A673 (cell line): ENCODE results near the gene SCG5. TPM values are rescaled to one million over a fixed set of nuclear protein-coding genes. Genes with fewer than 3 reads are reported as not detected.

Source experiments
- BruUV-seq: library from RNA; stranded (reverse); fragments of 400-500 nt; replicated peaks from 2 replicates; lab custom pipeline; 2021; lab: Mats Ljungman, UMichigan
- CTCF ChIA-PET: fragments of 300-600 bp; sonication (Branson Sonifier 250); formaldehyde crosslinking; loops from one replicate; lab custom pipeline; 2022; ENCODE audit warnings: antibody characterized with exemption; lab: Charles Lee
- POLR2A ChIA-PET: fragments of 300-600 bp; sonication (Branson Sonifier 250); formaldehyde crosslinking; loops from one replicate; lab custom pipeline; 2022; ENCODE audit warnings: antibody characterized with exemption; ENCODE audit not compliant: low non-redundant PET; lab: Charles Lee
- DNase-seq: peaks from one replicate; pipeline ENCODE4 v3.0.0-alpha.2; 2015; ENCODE audit warnings: low spot score
- H3K27ac ChIP-seq: fragments of 200-600 bp; sonication (generic); 2 replicates; pipeline ENCODE4 v1.5.1; 2016; ENCODE audit warnings: mixed run types, low read depth, mild to moderate bottlenecking, mixed read lengths, antibody characterized with exemption, low read length; ENCODE audit not compliant: poor library complexity, severe bottlenecking
- H3K27me3 ChIP-seq: fragments of 200-600 bp; sonication (generic); replicated peaks from 2 replicates; pipeline ENCODE4 v1.6.1; 2017; ENCODE audit warnings: mixed run types, low read depth, mild to moderate bottlenecking, mixed read lengths, antibody characterized with exemption, low read length; ENCODE audit not compliant: insufficient read depth, poor library complexity
- H3K36me3 ChIP-seq: fragments of 200-600 bp; sonication (generic); 2 replicates; pipeline ENCODE4 v1.6.1; 2016; ENCODE audit warnings: mixed run types, mild to moderate bottlenecking, mixed read lengths, antibody characterized with exemption, low read length; ENCODE audit not compliant: insufficient read depth, poor library complexity, severe bottlenecking
- H3K4me1 ChIP-seq: fragments of 200-600 bp; sonication (generic); 2 replicates; pipeline ENCODE4 v1.6.1; 2017; ENCODE audit warnings: mixed run types, mild to moderate bottlenecking, mixed read lengths, antibody characterized with exemption, low read length; ENCODE audit not compliant: insufficient read depth, poor library complexity, severe bottlenecking
- H3K4me3 ChIP-seq: fragments of 200-600 bp; sonication (generic); 2 replicates; pipeline ENCODE4 v1.5.1; 2016; ENCODE audit warnings: low read depth, mixed run types, mild to moderate bottlenecking, mixed read lengths, low read length; ENCODE audit not compliant: poor library complexity, severe bottlenecking
- H3K9me3 ChIP-seq: fragments of 200-600 bp; sonication (generic); 2 replicates; pipeline ENCODE4 v1.6.1; 2016; ENCODE audit warnings: mixed run types, low read depth, mild to moderate bottlenecking, mixed read lengths, antibody characterized with exemption, low read length; ENCODE audit not compliant: poor library complexity, severe bottlenecking
- EZH2 ChIP-seq: fragments of 200-600 bp; sonication (generic); IDR thresholded peaks from 2 replicates; pipeline ENCODE4 v1.6.1; 2017; ENCODE audit warnings: borderline replicate concordance, low read depth, mild to moderate bottlenecking, mixed read lengths, antibody characterized with exemption, low read length; ENCODE audit not compliant: poor library complexity, severe bottlenecking
- intact Hi-C: fragments of 100-400 bp; cut with micrococcal nuclease; formaldehyde crosslinking; loops from one replicate; pipeline ENCODE4 v1.10.0; 2022; ENCODE audit not compliant: unreplicated experiment
- total RNA-seq: library from RNA; stranded (reverse); gene quantifications from 2 replicates; pipeline ENCODE4 v1.2.3, GENCODE V29; 2021
- TF ChIP-seq, protein P1 (sequence below): fragments of 300-800, 200-600 bp; sonication (generic); conservative IDR thresholded peaks from 2 replicates; pipeline ENCODE4 v1.5.1; 2017; ENCODE audit warnings: low read depth, mild to moderate bottlenecking, antibody characterized with exemption, low read length, moderate library complexity, mixed read lengths

The SCG5 gene
- total RNA-seq, 1 experiment from 2014 or later, result 3.1 TPM

DNA sequence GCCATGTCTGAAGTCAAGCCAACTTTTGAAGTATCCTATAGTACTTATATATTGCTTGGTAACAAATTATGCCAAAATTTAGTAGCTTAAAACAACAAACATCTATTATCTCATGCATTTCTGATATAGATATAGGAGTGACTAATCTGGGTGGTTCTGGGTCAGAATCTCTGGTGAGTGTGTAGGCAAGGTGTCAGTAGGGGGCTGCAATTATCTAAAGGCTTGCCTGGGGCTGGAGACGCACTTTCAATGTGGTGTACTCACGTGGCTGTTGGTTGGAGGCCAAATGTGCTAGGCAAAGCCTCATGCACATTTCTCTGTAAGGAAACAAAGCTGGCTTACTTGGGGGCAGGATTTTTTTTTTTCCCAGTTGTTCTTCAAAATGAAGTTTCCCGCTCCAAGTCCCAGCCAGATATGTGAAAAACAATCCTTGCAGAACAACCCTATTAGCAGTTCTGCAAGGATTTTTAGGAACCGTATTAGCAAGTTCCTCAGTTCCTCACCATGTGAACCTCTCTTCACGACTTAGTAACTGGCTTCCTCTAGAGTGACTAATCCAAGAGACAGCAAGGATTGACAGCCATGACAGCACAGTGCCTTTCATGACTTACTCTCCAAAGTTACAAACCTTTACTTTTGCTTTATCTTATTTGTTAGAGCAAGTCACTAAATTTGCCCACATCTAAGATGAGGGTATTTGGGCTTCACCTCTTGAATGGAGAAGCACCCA is 102.1 kb downstream of the SCG5 start:
- CTCF ChIA-PET, result no interaction called here
- Histone ChIP-seq H3K27me3 (no peaks in the 10 kb centered on the region), H3K4me3 (no peak overlapping the region), H3K4me1 (no peaks in the 10 kb centered on the region), H3K9me3 (no peaks in the 10 kb centered on the region), H3K36me3 (no peaks in the 10 kb centered on the region), H3K27ac (no peak overlapping the region)
- intact Hi-C loops, result no loop called here
- DNase-seq, result peak; percentile 11
- POLR2A ChIA-PET, result no interaction called here
- no TSS peak for BruUV-seq
- TF ChIP-seq, protein P1, sequence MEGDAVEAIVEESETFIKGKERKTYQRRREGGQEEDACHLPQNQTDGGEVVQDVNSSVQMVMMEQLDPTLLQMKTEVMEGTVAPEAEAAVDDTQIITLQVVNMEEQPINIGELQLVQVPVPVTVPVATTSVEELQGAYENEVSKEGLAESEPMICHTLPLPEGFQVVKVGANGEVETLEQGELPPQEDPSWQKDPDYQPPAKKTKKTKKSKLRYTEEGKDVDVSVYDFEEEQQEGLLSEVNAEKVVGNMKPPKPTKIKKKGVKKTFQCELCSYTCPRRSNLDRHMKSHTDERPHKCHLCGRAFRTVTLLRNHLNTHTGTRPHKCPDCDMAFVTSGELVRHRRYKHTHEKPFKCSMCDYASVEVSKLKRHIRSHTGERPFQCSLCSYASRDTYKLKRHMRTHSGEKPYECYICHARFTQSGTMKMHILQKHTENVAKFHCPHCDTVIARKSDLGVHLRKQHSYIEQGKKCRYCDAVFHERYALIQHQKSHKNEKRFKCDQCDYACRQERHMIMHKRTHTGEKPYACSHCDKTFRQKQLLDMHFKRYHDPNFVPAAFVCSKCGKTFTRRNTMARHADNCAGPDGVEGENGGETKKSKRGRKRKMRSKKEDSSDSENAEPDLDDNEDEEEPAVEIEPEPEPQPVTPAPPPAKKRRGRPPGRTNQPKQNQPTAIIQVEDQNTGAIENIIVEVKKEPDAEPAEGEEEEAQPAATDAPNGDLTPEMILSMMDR, result no peak
- no peak for TF ChIP-seq EZH2

DNA sequence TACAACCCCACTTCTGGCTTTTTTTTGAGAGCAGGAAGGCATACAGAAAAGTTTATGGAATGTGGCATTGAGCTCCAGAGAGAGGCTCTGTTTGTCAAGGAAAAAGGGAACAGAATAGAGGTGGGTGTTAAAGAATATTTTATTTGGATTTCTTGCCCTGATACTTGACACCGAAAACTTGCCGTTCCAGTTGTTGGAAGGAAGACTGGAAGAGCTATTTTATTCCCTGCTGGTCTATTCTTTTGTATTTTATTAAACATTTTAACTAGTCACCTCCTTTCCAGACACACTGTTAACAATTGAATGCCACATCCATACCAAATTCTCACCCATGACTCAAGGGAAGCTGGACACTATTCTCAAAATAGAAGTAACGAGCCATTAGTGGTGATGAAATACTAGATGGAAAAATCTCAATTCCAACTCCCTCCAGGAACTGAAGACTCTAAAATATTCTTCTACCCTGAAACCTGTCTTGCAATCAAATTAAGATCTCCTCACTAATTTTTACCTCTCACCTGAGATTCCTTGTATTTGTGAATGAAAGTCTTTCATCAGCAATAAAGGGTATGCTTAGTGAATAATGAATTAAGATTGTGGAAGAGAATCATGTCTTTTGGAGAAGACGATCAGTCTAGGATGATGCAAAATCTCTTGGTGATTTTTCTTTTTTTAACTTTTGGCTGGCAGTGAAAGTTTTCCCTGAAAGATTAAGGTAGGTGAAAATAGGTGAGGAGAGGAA is 104.8 kb downstream of the SCG5 start:
- intact Hi-C loops, result no loop called here
- TF ChIP-seq, protein P1, result no peak
- no peak for TF ChIP-seq EZH2

More for the DNA sequence above, 104.8 kb downstream of the SCG5 start:
- Histone ChIP-seq H3K36me3 (no peaks in the 10 kb centered on the region), H3K27me3 (no peaks in the 10 kb centered on the region), H3K27ac (no peak overlapping the region), H3K4me1 (no peaks in the 10 kb centered on the region), H3K9me3 (no peaks in the 10 kb centered on the region), H3K4me3 (no peak overlapping the region)
- no peak for DNase-seq
- no TSS peak for BruUV-seq
- ChIA-PET CTCF (no interaction called here), POLR2A (no interaction called here)

Other genes starting within 250 kb of the SCG5 start
- gene GOLGA8K, start 238.4 kb upstream of the SCG5 start, total RNA-seq, result 0.63 TPM in 1 of 2 replicates, not detected in the other
- not detected in 2 replicates for gene GOLGA8O, start 186.1 kb upstream of the SCG5 start, total RNA-seq
- gene GOLGA8N, start 48.3 kb upstream of the SCG5 start, total RNA-seq, result 3.1 and 4.3 TPM in 2 replicates
- gene ARHGAP11A, start 26.2 kb upstream of the SCG5 start, total RNA-seq, result 167 and 173 TPM in 2 replicates
- gene GREM1, start 76.3 kb downstream of the SCG5 start, total RNA-seq, result 1.5 and 2.2 TPM in 2 replicates